IgD-negative memory B cell (primary cell): Measurements from ENCODE around the gene GRIN3A. TPM values are rescaled to one million over a fixed set of nuclear protein-coding genes. Genes with fewer than 3 reads are reported as not detected.

ENCODE experiments used
- H3K27ac Mint-ChIP-seq, 3 donors: one replicate each; pipeline ENCODE4 v1.8.0; 2020 to 2022; ENCODE audit warnings: mild to moderate bottlenecking in 3 of 3, mixed read lengths in 3 of 3, moderate library complexity in 1 of 3
- H3K27me3 Mint-ChIP-seq: one replicate; pipeline ENCODE4 v1.8.0; 2021; ENCODE audit warnings: mixed read lengths
- H3K36me3 Mint-ChIP-seq: one replicate; pipeline ENCODE4 v1.8.0; 2020; ENCODE audit warnings: mild to moderate bottlenecking, mixed read lengths
- H3K4me1 Mint-ChIP-seq, 3 donors: one replicate each; pipeline ENCODE4 v1.8.0; 2020 to 2022; ENCODE audit warnings: mixed read lengths in 3 of 3, mild to moderate bottlenecking in 1 of 3
- H3K4me3 Mint-ChIP-seq, 4 donors: one replicate each; pipeline ENCODE4 v1.8.0; 2020 to 2022; ENCODE audit warnings: mild to moderate bottlenecking in 4 of 4, mixed read lengths in 4 of 4, moderate library complexity in 3 of 4
- H3K9me3 Mint-ChIP-seq, 3 donors: one replicate each; pipeline ENCODE4 v1.8.0; 2020 to 2021; ENCODE audit warnings: mixed read lengths in 3 of 3, mild to moderate bottlenecking in 1 of 3
- polyA plus RNA-seq: library from polyadenylated mRNA; unstranded; fragments of 300-500 nt; fragmentation: Illumina TruSeq; gene quantifications from one replicate; pipeline ENCODE4 v1.2.3, GENCODE V29; 2021

Gene GRIN3A
- polyA plus RNA-seq, 1 donor from 2014 or later, result not detected

GRCh38 chr9:101631892-101632291 lies 106.6 kb downstream of the GRIN3A start:
- H3K4me1 Mint-ChIP-seq, result peaks cover 0 to 4% (median 0%) of the 10 kb centered on the region in 3 donors
- H3K36me3 Mint-ChIP-seq, result no peaks in the 10 kb centered on the region
- H3K27me3 Mint-ChIP-seq, result no peaks in the 10 kb centered on the region
- H3K9me3 Mint-ChIP-seq, result no peaks in the 10 kb centered on the region
- no peak overlapping the region for H3K4me3 Mint-ChIP-seq
- no peak overlapping the region for H3K27ac Mint-ChIP-seq

GRCh38 chr9:101629636-101630035 lies 108.8 kb downstream of the GRIN3A start:
- H3K9me3 Mint-ChIP-seq, result no peaks in the 10 kb centered on the region
- H3K27ac Mint-ChIP-seq, result no peak overlapping the region
- H3K4me1 Mint-ChIP-seq, result no peaks in the 10 kb centered on the region
- no peak overlapping the region for H3K4me3 Mint-ChIP-seq
- no peaks in the 10 kb centered on the region for H3K36me3 Mint-ChIP-seq
- H3K27me3 Mint-ChIP-seq, result no peaks in the 10 kb centered on the region

- no peak overlapping the region for H3K27ac Mint-ChIP-seq
- no peaks in the 10 kb centered on the region for H3K9me3 Mint-ChIP-seq
These were observed 110.3 kb downstream of the GRIN3A start for GRCh38 chr9:101628173-101628572.

GRCh38 chr9:101626295-101626694 lies 112.2 kb downstream of the GRIN3A start:
- H3K27me3 Mint-ChIP-seq, result no peaks in the 10 kb centered on the region
- no peak overlapping the region for H3K4me3 Mint-ChIP-seq
- peaks cover 0 to 2% (median 0%) of the 10 kb centered on the region in 3 donors for H3K4me1 Mint-ChIP-seq
- no peaks in the 10 kb centered on the region for H3K36me3 Mint-ChIP-seq
- H3K9me3 Mint-ChIP-seq, result no peaks in the 10 kb centered on the region
- H3K27ac Mint-ChIP-seq, result peak overlapping the region in 1 of 3 donors; percentile 14

More at GRCh38 chr9:101628173-101628572, 110.3 kb downstream of the GRIN3A start:
- no peaks in the 10 kb centered on the region for H3K27me3 Mint-ChIP-seq
- no peak overlapping the region for H3K4me3 Mint-ChIP-seq
- peaks cover 0 to under 1% (median 0%) of the 10 kb centered on the region in 3 donors for H3K4me1 Mint-ChIP-seq
- H3K36me3 Mint-ChIP-seq, result no peaks in the 10 kb centered on the region

GRCh38 chr9:101625876-101626275 lies 112.6 kb downstream of the GRIN3A start:
- no peaks in the 10 kb centered on the region for H3K9me3 Mint-ChIP-seq
- peaks cover 0 to 2% (median 0%) of the 10 kb centered on the region in 3 donors for H3K4me1 Mint-ChIP-seq
- peak overlapping the region in 1 of 3 donors; percentile 14 for H3K27ac Mint-ChIP-seq
- H3K27me3 Mint-ChIP-seq, result no peaks in the 10 kb centered on the region
- no peaks in the 10 kb centered on the region for H3K36me3 Mint-ChIP-seq
- no peak overlapping the region for H3K4me3 Mint-ChIP-seq

- peaks cover 2% of the 10 kb centered on the region for H3K27me3 Mint-ChIP-seq
These were observed 118.0 kb downstream of the GRIN3A start for GRCh38 chr9:101620452-101620851.

GRCh38 chr9:101618698-101619097 lies 119.7 kb downstream of the GRIN3A start:
- peaks cover 0 to 2% (median 0%) of the 10 kb centered on the region in 3 donors for H3K4me1 Mint-ChIP-seq
- no peaks in the 10 kb centered on the region for H3K9me3 Mint-ChIP-seq
- no peak overlapping the region for H3K4me3 Mint-ChIP-seq
- H3K36me3 Mint-ChIP-seq, result no peaks in the 10 kb centered on the region
- H3K27me3 Mint-ChIP-seq, result peaks cover 2% of the 10 kb centered on the region
- H3K27ac Mint-ChIP-seq, result no peak overlapping the region

More at GRCh38 chr9:101620452-101620851, 118.0 kb downstream of the GRIN3A start:
- no peaks in the 10 kb centered on the region for H3K36me3 Mint-ChIP-seq
- no peak overlapping the region for H3K27ac Mint-ChIP-seq
- no peak overlapping the region for H3K4me3 Mint-ChIP-seq
- H3K4me1 Mint-ChIP-seq, result peaks cover 0 to 2% (median 0%) of the 10 kb centered on the region in 3 donors
- H3K9me3 Mint-ChIP-seq, result no peaks in the 10 kb centered on the region

GRCh38 chr9:101605547-101605946 lies 132.9 kb downstream of the GRIN3A start:
- H3K9me3 Mint-ChIP-seq, result no peaks in the 10 kb centered on the region
- no peak overlapping the region for H3K4me3 Mint-ChIP-seq
- no peaks in the 10 kb centered on the region for H3K36me3 Mint-ChIP-seq
- no peak overlapping the region for H3K27ac Mint-ChIP-seq
- peaks cover 0 to 8% (median 0%) of the 10 kb centered on the region in 3 donors for H3K4me1 Mint-ChIP-seq
- peaks cover 11% of the 10 kb centered on the region for H3K27me3 Mint-ChIP-seq

- Mint-ChIP-seq H3K9me3 (no peaks in the 10 kb centered on the region), H3K36me3 (no peaks in the 10 kb centered on the region), H3K27ac (no peak overlapping the region), H3K4me1 (peaks cover 0 to 8% (median 0%) of the 10 kb centered on the region in 3 donors), H3K4me3 (no peak overlapping the region), H3K27me3 (peaks cover 11% of the 10 kb centered on the region)
These were observed 134.2 kb downstream of the GRIN3A start for GRCh38 chr9:101604296-101604695.

GRCh38 chr9:101601904-101602765 lies 136.3 kb downstream of the GRIN3A start:
- peaks cover 8% of the 10 kb centered on the region for H3K27me3 Mint-ChIP-seq

GRCh38 chr9:101594796-101595195 lies 143.7 kb downstream of the GRIN3A start, which contains the start of gene PPP3R2:
PPP3R2 (minus strand) TSS chr9:101594969; CDS start chr9:101594921, 48 bp downstream.
- H3K36me3 Mint-ChIP-seq, result peaks cover 1% of the 10 kb centered on the region
- no peaks in the 10 kb centered on the region for H3K9me3 Mint-ChIP-seq
- H3K27ac Mint-ChIP-seq, result no peak within 1 kb of the TSS
- no peaks in the 10 kb centered on the region for H3K27me3 Mint-ChIP-seq
- no peak within 1 kb of the TSS for H3K4me3 Mint-ChIP-seq
- H3K4me1 Mint-ChIP-seq, result no peaks in the 10 kb centered on the region

More at GRCh38 chr9:101601904-101602765, 136.3 kb downstream of the GRIN3A start:
- no peaks in the 10 kb centered on the region for H3K36me3 Mint-ChIP-seq
- no peak overlapping the region for H3K27ac Mint-ChIP-seq
- peaks cover 0 to 8% (median 0%) of the 10 kb centered on the region in 3 donors for H3K4me1 Mint-ChIP-seq
- H3K4me3 Mint-ChIP-seq, result peak overlapping the region in 2 of 4 donors; percentile 26 to 58
- no peaks in the 10 kb centered on the region for H3K9me3 Mint-ChIP-seq

GRCh38 chr9:101593345-101593744 lies 145.1 kb downstream of the GRIN3A start:
- Mint-ChIP-seq H3K9me3 (no peaks in the 10 kb centered on the region), H3K27me3 (no peaks in the 10 kb centered on the region), H3K4me3 (no peak overlapping the region), H3K36me3 (peaks cover 1% of the 10 kb centered on the region), H3K4me1 (no peaks in the 10 kb centered on the region), H3K27ac (peak overlapping the region in 1 of 3 donors; percentile 42)

- Mint-ChIP-seq H3K27me3 (no peaks in the 10 kb centered on the region), H3K4me1 (no peaks in the 10 kb centered on the region), H3K27ac (peak overlapping the region in 1 of 3 donors; percentile 42), H3K4me3 (no peak overlapping the region), H3K9me3 (no peaks in the 10 kb centered on the region), H3K36me3 (peaks cover 1% of the 10 kb centered on the region)
These were observed 145.7 kb downstream of the GRIN3A start for GRCh38 chr9:101592788-101593187.

- H3K4me1 Mint-ChIP-seq, result no peaks in the 10 kb centered on the region
- no peaks in the 10 kb centered on the region for H3K9me3 Mint-ChIP-seq
- H3K36me3 Mint-ChIP-seq, result peaks cover 1% of the 10 kb centered on the region
- no peak overlapping the region for H3K4me3 Mint-ChIP-seq
- no peaks in the 10 kb centered on the region for H3K27me3 Mint-ChIP-seq
- no peak overlapping the region for H3K27ac Mint-ChIP-seq
These were observed 146.5 kb downstream of the GRIN3A start for GRCh38 chr9:101591787-101592446.

GRCh38 chr9:101590901-101591300 lies 147.5 kb downstream of the GRIN3A start:
- Mint-ChIP-seq H3K4me1 (no peaks in the 10 kb centered on the region), H3K27me3 (no peaks in the 10 kb centered on the region), H3K4me3 (no peak overlapping the region), H3K27ac (no peak overlapping the region), H3K36me3 (peaks cover 5% of the 10 kb centered on the region), H3K9me3 (no peaks in the 10 kb centered on the region)
